ENCODE measurements around the gene CTSE. TPM values are rescaled to one million over a fixed set of nuclear protein-coding genes. Genes with fewer than 3 reads are reported as not detected.

Gene CTSE
- total RNA-seq, 1 experiment from 2014 or later = not detected

GRCh38 chr1:205973377-205974232 lies 50.1 kb downstream of the CTSE start:
- Histone ChIP-seq H3K36me3 (no peaks in the 10 kb centered on the region), H3K27me3 (replicated peaks) (no peaks in the 10 kb centered on the region), H3K27ac (no peak overlapping the region), H3K4me3 (no peak overlapping the region), H3K4me1 (replicated peaks) (peaks cover 9% of the 10 kb centered on the region), H3K9me3 (replicated peaks) (no peaks in the 10 kb centered on the region)
- DNase-seq (ENCODE audit: low read depth in 1 of 2, low spot score in 2 of 2) = no peak

GRCh38 chr1:205972491-205973168 lies 51.1 kb downstream of the CTSE start:
- Histone ChIP-seq H3K36me3 (no peaks in the 10 kb centered on the region), H3K4me3 (no peak overlapping the region), H3K9me3 (replicated peaks) (no peaks in the 10 kb centered on the region), H3K27me3 (replicated peaks) (no peaks in the 10 kb centered on the region), H3K4me1 (replicated peaks) (peaks cover 9% of the 10 kb centered on the region), H3K27ac (no peak overlapping the region)
- no peak for DNase-seq (ENCODE audit: low read depth in 1 of 2, low spot score in 2 of 2)

GRCh38 chr1:205972081-205972480 lies 51.6 kb downstream of the CTSE start:
- Histone ChIP-seq H3K27ac (no peak overlapping the region), H3K36me3 (no peaks in the 10 kb centered on the region), H3K9me3 (replicated peaks) (no peaks in the 10 kb centered on the region), H3K27me3 (replicated peaks) (no peaks in the 10 kb centered on the region), H3K4me1 (replicated peaks) (peaks cover 7% of the 10 kb centered on the region), H3K4me3 (no peak overlapping the region)
- DNase-seq (ENCODE audit: low read depth in 1 of 2, low spot score in 2 of 2) = no peak

GRCh38 chr1:205971082-205971481 lies 52.6 kb downstream of the CTSE start:
- H3K4me3 ChIP-seq = no peak overlapping the region

GRCh38 chr1:205970486-205970885 lies 53.2 kb downstream of the CTSE start:
- H3K4me1 ChIP-seq (replicated peaks) = 0 out of 2 replicates have a peak, but pooled peaks cover 3% of the 10 kb centered on the region
- H3K27me3 ChIP-seq (replicated peaks) = no peaks in the 10 kb centered on the region
- H3K4me3 ChIP-seq = no peak overlapping the region
- DNase-seq (ENCODE audit: low read depth in 1 of 2, low spot score in 2 of 2) = no peak
- no peaks in the 10 kb centered on the region for H3K36me3 ChIP-seq
- H3K27ac ChIP-seq = no peak overlapping the region
- H3K9me3 ChIP-seq (replicated peaks) = no peaks in the 10 kb centered on the region

More at GRCh38 chr1:205971082-205971481, 52.6 kb downstream of the CTSE start:
- no peaks in the 10 kb centered on the region for H3K9me3 ChIP-seq (replicated peaks)
- no peaks in the 10 kb centered on the region for H3K27me3 ChIP-seq (replicated peaks)
- H3K27ac ChIP-seq = no peak overlapping the region
- DNase-seq (ENCODE audit: low read depth in 1 of 2, low spot score in 2 of 2) = no peak
- H3K36me3 ChIP-seq = no peaks in the 10 kb centered on the region
- H3K4me1 ChIP-seq (replicated peaks) = 0 out of 2 replicates have a peak, but pooled peaks cover 3% of the 10 kb centered on the region

GRCh38 chr1:205969229-205969628 lies 54.5 kb downstream of the CTSE start:
- H3K36me3 ChIP-seq = no peaks in the 10 kb centered on the region
- H3K27me3 ChIP-seq (replicated peaks) = no peaks in the 10 kb centered on the region

GRCh38 chr1:205967554-205968335 lies 56.0 kb downstream of the CTSE start:
- Histone ChIP-seq H3K27me3 (replicated peaks) (no peaks in the 10 kb centered on the region), H3K4me3 (no peak overlapping the region), H3K36me3 (no peaks in the 10 kb centered on the region), H3K4me1 (replicated peaks) (0 out of 2 replicates have a peak, but pooled peaks cover 3% of the 10 kb centered on the region), H3K9me3 (replicated peaks) (no peaks in the 10 kb centered on the region), H3K27ac (no peak overlapping the region)
- no peak for DNase-seq (ENCODE audit: low read depth in 1 of 2, low spot score in 2 of 2)

More at GRCh38 chr1:205969229-205969628, 54.5 kb downstream of the CTSE start:
- DNase-seq (ENCODE audit: low read depth in 1 of 2, low spot score in 2 of 2) = no peak
- Histone ChIP-seq H3K4me3 (no peak overlapping the region), H3K27ac (no peak overlapping the region), H3K9me3 (replicated peaks) (no peaks in the 10 kb centered on the region), H3K4me1 (replicated peaks) (0 out of 2 replicates have a peak, but pooled peaks cover 3% of the 10 kb centered on the region)

- Histone ChIP-seq H3K27me3 (replicated peaks) (no peaks in the 10 kb centered on the region), H3K9me3 (replicated peaks) (no peaks in the 10 kb centered on the region), H3K27ac (no peak overlapping the region), H3K36me3 (no peaks in the 10 kb centered on the region), H3K4me3 (no peak overlapping the region), H3K4me1 (replicated peaks) (no peaks in the 10 kb centered on the region)
- no peak for DNase-seq (ENCODE audit: low read depth in 1 of 2, low spot score in 2 of 2)
Measured at GRCh38 chr1:205965036-205965884, 58.4 kb downstream of the CTSE start.

GRCh38 chr1:205963352-205964155 lies 60.1 kb downstream of the CTSE start:
- Histone ChIP-seq H3K4me3 (no peak overlapping the region), H3K27me3 (replicated peaks) (no peaks in the 10 kb centered on the region), H3K27ac (no peak overlapping the region), H3K9me3 (replicated peaks) (no peaks in the 10 kb centered on the region), H3K36me3 (no peaks in the 10 kb centered on the region), H3K4me1 (replicated peaks) (no peaks in the 10 kb centered on the region)
- no peak for DNase-seq (ENCODE audit: low read depth in 1 of 2, low spot score in 2 of 2)

GRCh38 chr1:205962821-205963221 lies 60.9 kb downstream of the CTSE start:
- H3K36me3 ChIP-seq = no peaks in the 10 kb centered on the region
- H3K27ac ChIP-seq = no peak overlapping the region
- H3K9me3 ChIP-seq (replicated peaks) = no peaks in the 10 kb centered on the region
- H3K4me3 ChIP-seq = no peak overlapping the region
- no peaks in the 10 kb centered on the region for H3K27me3 ChIP-seq (replicated peaks)
- DNase-seq (ENCODE audit: low read depth in 1 of 2, low spot score in 2 of 2) = no peak
- no peaks in the 10 kb centered on the region for H3K4me1 ChIP-seq (replicated peaks)

- Histone ChIP-seq H3K4me1 (replicated peaks) (no peaks in the 10 kb centered on the region), H3K4me3 (no peak overlapping the region), H3K27me3 (replicated peaks) (no peaks in the 10 kb centered on the region), H3K36me3 (no peaks in the 10 kb centered on the region), H3K9me3 (replicated peaks) (no peaks in the 10 kb centered on the region), H3K27ac (no peak overlapping the region)
- no peak for DNase-seq (ENCODE audit: low read depth in 1 of 2, low spot score in 2 of 2)
Measured at GRCh38 chr1:205961991-205962820, 61.5 kb downstream of the CTSE start.

GRCh38 chr1:205961405-205961804 lies 62.3 kb downstream of the CTSE start:
- Histone ChIP-seq H3K4me1 (replicated peaks) (no peaks in the 10 kb centered on the region), H3K9me3 (replicated peaks) (no peaks in the 10 kb centered on the region), H3K27me3 (replicated peaks) (no peaks in the 10 kb centered on the region), H3K36me3 (no peaks in the 10 kb centered on the region), H3K27ac (no peak overlapping the region), H3K4me3 (no peak overlapping the region)
- no peak for DNase-seq (ENCODE audit: low read depth in 1 of 2, low spot score in 2 of 2)

Data from SJSA1 (cell line).